Muscle of leg (tissue), 11 donors: ENCODE data around the gene SNCB. TPM values are rescaled to one million over a fixed set of nuclear protein-coding genes. Genes with fewer than 3 reads are reported as not detected.
A peak's percentile ranks its signal among the peaks of the same experiment; 100 is the strongest.

Experiments used
- DNase-seq: peaks from one replicate; pipeline ENCODE4 v3.0.0; 2013
- H3K27ac ChIP-seq: one replicate; pipeline ENCODE4 v1.5.1; 2013; ENCODE audit warnings: mild to moderate bottlenecking, low read length, control low read depth
- H3K27me3 ChIP-seq: one replicate; pipeline ENCODE4 v1.6.1; 2013; ENCODE audit warnings: low read length; ENCODE audit not compliant: control insufficient read depth, insufficient read depth
- H3K36me3 ChIP-seq: one replicate; pipeline ENCODE4 v1.6.1; 2013; ENCODE audit warnings: low read length; ENCODE audit not compliant: control insufficient read depth, insufficient read depth
- H3K4me1 ChIP-seq: one replicate; pipeline ENCODE4 v1.6.1; 2013; ENCODE audit warnings: low read length; ENCODE audit not compliant: control insufficient read depth, insufficient read depth
- H3K4me3 ChIP-seq: one replicate; pipeline ENCODE4 v1.5.1; 2013; ENCODE audit warnings: low read length, control low read depth
- H3K9me3 ChIP-seq: replicated peaks from 2 replicates; pipeline ENCODE4 v1.6.1; 2013; ENCODE audit warnings: low read depth, low read length; ENCODE audit not compliant: control insufficient read depth
- WGBS: methylation state at CpG from one replicate; pipeline ENCODE4 v1.1.5; 2013; ENCODE audit warnings: missing lambda C conversion rate; ENCODE audit not compliant: insufficient coverage; 5-methylcytosine and 5-hydroxymethylcytosine counted together
- polyA plus RNA-seq, 8 donors: library from polyadenylated mRNA; unstranded; fragments of 120-200 nt; gene quantifications; one replicate each; pipeline versions ENCODE4 v1.2.1 to v1.2.3, GENCODE V29; 2013; ENCODE audit warnings: inconsistent platforms in 1 of 8, low replicate concordance in 1 of 8; ENCODE audit not compliant: insufficient read length in 8 of 8, insufficient read depth in 1 of 8
- total RNA-seq: library from RNA; stranded (reverse); fragments of 120-200 nt; gene quantifications from one replicate; pipeline ENCODE4 v1.2.4, GENCODE V29; 2013

Gene SNCB
- total and polyA plus RNA-seq, 9 donors: 0.14 TPM; not detected in 8

DNA sequence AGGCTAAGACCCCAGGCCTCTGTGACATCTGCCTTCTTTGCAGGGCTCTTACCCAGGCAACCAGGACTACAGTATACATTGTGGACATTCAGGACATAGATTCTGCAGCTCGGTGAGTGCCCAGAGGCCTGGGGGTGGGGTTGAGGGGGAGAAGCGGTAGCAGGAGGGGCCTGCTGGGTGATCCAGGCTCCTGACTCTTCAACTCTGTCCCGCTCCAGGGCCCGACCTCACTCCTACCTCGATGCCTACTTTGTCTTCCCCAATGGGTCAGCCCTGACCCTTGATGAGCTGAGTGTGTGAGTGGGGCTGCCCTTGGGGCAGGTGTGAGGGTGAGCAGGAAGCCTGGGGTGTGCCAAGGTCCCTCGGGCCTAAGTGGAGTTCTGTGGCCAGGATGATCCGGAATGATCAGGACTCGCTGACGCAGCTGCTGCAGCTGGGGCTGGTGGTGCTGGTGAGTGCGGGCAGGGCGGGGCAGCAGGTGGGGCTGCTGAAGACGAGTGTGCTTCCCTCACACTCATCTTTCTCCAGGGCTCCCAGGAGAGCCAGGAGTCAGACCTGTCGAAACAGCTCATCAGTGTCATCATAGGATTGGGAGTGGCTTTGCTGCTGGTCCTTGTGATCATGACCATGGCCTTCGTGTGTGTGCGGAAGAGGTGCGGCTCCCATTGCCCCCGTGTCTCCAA lies 40.2 kb downstream of the SNCB start:
- Histone ChIP-seq H3K4me1 (no peaks in the 10 kb centered on the region), H3K9me3 (peaks cover 11% of the 10 kb centered on the region), H3K4me3 (no peak overlapping the region), H3K27ac (no peak overlapping the region), H3K27me3 (no peaks in the 10 kb centered on the region), H3K36me3 (no peaks in the 10 kb centered on the region)
- 84% methylated on average over 5 of the region's 17 CpGs for WGBS
- DNase-seq: no peak

DNA sequence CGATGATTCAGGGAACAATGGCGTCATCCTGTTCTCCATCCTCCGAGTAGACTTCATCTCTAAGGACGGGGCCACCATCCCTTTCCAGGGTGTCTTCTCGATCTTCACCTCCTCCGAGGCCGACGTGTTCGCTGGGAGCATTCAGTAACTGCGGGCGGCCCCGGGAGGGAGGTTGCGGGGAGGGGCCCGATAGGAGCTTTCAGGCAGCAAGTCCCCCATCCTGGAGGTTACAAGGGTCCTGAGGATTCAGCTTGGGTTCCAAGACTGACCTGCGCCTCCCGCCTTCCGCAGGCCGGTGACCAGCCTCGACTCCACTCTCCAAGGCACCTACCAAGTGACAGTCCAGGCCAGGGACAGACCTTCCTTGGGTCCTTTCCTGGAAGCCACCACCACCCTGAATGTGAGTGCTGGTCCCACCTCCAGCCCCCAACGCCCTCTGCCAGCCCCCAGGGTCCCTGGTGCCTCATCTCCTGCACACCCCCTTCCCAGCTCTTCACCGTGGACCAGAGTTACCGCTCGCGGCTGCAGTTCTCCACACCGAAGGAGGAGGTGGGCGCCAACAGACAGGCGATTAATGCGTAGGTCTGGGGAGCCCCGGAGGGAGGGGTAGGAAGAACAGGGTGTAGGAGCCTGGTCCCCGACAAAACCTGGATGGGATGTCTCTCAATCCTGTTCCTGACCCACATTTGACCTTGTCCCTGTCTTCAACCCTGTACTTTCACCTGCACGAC lies 41.1 kb downstream of the SNCB start:
- WGBS: 88% methylated on average over 22 of the region's 31 CpGs
- H3K27ac ChIP-seq: no peak overlapping the region

DNA sequence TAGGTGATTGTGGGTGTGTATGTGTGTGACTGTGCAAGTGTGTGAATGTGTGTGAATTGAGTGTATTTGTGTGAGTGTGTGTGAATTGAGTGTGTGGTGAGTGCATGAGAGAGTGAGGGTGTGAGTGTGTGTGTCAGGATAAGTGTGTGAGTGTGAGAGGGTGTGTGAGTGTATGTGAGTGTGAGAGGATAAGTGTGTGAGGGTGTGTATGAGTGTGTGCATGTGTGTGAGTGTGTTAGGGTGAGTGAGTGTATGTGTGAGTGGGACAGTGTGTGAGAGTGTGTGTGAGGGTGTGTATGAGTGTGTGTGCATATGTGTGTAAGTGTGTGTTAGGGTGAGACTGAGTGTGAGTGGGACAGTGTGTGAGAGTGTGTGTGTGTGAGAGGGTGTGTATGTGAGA lies 42.0 kb downstream of the SNCB start:
- Histone ChIP-seq H3K4me1 (no peaks in the 10 kb centered on the region), H3K9me3 (peaks cover 24% of the 10 kb centered on the region), H3K27me3 (no peaks in the 10 kb centered on the region), H3K27ac (no peak overlapping the region), H3K4me3 (no peak overlapping the region), H3K36me3 (no peaks in the 10 kb centered on the region)
- no peak for DNase-seq

More for the DNA sequence above, 41.1 kb downstream of the SNCB start:
- H3K4me1 ChIP-seq: no peaks in the 10 kb centered on the region
- no peak for DNase-seq
- H3K9me3 ChIP-seq: peaks cover 20% of the 10 kb centered on the region
- H3K27me3 ChIP-seq: no peaks in the 10 kb centered on the region
- H3K4me3 ChIP-seq: no peak overlapping the region
- H3K36me3 ChIP-seq: no peaks in the 10 kb centered on the region

DNA sequence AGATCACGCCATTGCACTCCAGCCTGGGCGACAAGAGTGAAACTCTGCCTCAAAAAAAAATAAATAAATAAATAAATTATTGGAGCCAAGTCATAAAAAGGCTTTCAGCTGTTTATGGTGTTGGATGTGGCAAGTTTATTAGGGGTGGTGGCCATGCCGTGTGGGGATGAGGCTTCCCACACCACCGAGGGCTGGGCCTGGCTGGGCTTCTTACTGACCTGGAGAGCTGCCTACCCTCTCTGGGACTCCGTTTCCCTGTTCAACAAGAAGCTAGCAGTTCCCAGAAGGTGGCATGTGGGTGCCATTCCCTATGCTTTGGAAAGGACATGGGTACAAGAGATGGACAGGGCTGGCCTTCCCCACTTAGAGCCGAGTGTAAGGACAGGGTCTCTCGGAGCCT lies 42.9 kb downstream of the SNCB start:
- DNase-seq: no peak
- Histone ChIP-seq H3K4me1 (no peaks in the 10 kb centered on the region), H3K9me3 (peaks cover 24% of the 10 kb centered on the region), H3K27me3 (no peaks in the 10 kb centered on the region), H3K27ac (no peak overlapping the region), H3K36me3 (no peaks in the 10 kb centered on the region), H3K4me3 (no peak overlapping the region)
- no CpG with 5 or more reads among the region's 7 CpGs for WGBS

DNA sequence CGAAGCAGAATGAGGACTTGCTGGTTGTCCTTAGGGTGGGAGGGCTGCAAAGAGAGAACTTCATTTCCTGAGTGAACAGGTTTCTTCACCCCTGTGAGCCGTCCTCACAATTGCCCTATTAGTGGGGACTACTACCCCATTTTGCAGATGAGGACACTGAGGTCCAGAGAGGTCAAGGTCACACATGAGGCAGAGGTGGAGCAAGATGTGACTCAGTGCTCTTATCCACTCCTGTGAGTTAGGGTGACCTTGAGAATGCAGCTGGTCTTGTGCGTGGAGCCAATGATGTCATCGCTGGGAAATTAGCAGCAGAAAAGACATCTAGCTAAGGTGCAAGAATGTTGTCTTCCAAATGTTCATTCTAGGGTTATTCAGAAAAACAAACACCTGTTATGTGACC lies 47.3 kb downstream of the SNCB start:
- Histone ChIP-seq H3K36me3 (no peaks in the 10 kb centered on the region), H3K4me1 (no peaks in the 10 kb centered on the region), H3K27ac (no peak overlapping the region), H3K4me3 (no peak overlapping the region), H3K9me3 (peaks cover 24% of the 10 kb centered on the region), H3K27me3 (peaks cover 3% of the 10 kb centered on the region)
- WGBS: 82% methylated on average over 3 of the region's 4 CpGs
- DNase-seq: no peak

DNA sequence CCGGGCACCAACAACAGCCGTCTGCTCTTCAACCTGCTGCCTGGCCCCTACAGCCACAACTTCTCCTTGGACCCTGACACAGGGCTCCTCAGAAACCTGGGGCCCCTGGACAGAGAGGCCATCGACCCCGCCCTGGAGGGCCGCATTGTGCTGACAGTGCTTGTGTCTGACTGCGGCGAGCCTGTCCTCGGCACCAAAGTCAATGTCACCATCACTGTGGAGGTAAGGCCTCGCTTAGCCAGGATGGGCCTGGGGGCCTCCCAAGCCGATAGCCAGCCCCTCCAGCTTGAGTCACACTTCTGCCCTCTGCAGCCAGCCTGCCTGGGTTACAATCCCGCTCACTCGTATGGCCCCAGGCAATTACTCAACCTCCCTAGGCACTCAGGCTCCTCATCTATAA lies 49.0 kb downstream of the SNCB start:
- Histone ChIP-seq H3K27ac (no peak overlapping the region), H3K36me3 (no peaks in the 10 kb centered on the region), H3K9me3 (peaks cover 23% of the 10 kb centered on the region), H3K4me1 (no peaks in the 10 kb centered on the region), H3K4me3 (no peak overlapping the region), H3K27me3 (peaks cover 3% of the 10 kb centered on the region)
- DNase-seq: no peak
- WGBS: 86% methylated on average over 9 of the region's 12 CpGs

DNA sequence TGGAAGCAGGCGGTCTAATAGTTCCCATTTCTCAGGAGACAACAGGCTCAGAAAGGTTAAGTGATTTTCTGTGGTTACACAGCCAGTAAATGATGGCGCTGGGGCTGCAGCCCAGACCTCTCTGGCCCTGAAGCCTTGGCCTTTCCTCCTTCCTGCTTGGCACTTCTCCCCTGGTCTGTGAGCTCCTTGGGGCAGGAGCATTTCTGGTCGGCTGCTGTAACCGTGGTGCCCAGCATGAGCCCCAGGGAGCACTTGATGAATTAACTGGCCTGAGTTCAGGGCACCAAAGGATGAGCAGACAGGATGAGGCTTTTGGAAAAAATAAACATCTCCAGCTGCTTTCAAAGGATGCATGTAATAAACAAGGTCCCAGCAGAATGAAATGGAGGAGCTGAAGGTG lies 51.0 kb downstream of the SNCB start:
- Histone ChIP-seq H3K4me1 (no peaks in the 10 kb centered on the region), H3K9me3 (peaks cover 5% of the 10 kb centered on the region), H3K27ac (no peak overlapping the region), H3K4me3 (no peak overlapping the region), H3K27me3 (peaks cover 3% of the 10 kb centered on the region), H3K36me3 (no peaks in the 10 kb centered on the region)
- peak; percentile 23 for DNase-seq
- 67% methylated on average over 1 of the region's 4 CpGs for WGBS

DNA sequence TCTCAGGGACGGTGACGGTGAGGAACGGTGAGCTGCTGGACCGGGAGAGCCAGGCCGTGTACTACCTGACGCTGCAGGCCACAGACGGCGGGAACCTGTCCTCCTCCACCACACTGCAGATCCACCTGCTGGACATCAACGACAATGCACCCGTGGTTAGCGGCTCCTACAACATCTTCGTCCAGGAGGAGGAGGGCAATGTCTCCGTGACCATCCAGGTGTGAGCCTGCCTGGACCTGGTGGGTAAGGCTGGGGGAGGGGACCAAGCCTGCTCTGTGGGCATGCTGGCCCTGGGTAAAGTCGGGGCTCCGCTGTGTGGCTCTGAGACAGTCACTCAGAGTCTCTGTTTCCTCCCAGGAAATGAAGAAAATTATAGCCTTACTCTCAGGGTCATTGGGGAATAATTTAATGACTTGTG lies 51.9 kb downstream of the SNCB start:
- no peak overlapping the region for H3K27ac ChIP-seq
- H3K4me3 ChIP-seq: no peak overlapping the region
- H3K27me3 ChIP-seq: peaks cover 3% of the 10 kb centered on the region
- no peaks in the 10 kb centered on the region for H3K36me3 ChIP-seq
- DNase-seq: peak; percentile 37
- H3K4me1 ChIP-seq: no peaks in the 10 kb centered on the region
- WGBS: 13% methylated on average over 8 of the region's 15 CpGs
- H3K9me3 ChIP-seq: no peaks in the 10 kb centered on the region

DNA sequence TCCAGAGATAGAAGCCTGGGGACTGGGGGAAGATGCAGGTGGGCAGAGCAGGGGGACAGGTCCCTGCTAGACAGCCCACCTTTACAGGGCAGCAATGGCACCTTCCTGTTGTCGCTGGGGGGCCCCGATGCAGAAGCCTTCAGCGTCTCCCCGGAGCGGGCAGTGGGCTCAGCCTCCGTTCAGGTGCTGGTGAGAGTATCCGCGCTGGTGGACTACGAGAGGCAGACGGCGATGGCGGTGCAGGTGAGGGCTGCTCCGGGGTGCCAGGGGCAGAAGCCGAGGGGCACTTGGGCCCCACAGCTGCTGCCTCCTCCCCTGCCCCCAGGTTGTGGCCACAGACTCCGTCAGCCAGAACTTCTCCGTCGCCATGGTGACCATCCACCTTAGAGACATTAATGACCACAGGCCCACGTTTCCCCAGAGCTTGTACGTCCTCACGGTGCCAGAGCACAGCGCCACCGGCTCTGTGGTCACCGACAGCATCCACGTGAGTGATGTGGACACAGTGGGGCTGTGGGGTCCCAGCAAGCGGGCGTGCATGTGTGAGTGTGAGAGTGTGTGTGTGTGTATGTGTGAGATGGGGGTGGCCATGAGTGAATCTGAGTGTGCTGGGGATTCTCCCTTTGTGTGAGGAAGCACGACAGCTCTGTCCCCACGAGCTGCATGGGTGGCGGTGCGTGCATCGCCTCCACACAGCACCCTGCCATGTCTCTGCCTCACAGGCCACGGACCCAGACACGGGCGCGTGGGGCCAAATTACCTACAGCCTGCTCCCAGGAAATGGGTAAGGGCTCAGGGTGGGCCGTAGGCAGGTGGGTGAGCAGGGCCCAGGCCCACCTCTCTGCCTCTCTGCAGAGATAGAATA lies 52.8 kb downstream of the SNCB start:
- Histone ChIP-seq H3K4me3 (no peak overlapping the region), H3K36me3 (no peaks in the 10 kb centered on the region), H3K9me3 (no peaks in the 10 kb centered on the region), H3K27ac (no peak overlapping the region), H3K27me3 (peaks cover 5% of the 10 kb centered on the region), H3K4me1 (no peaks in the 10 kb centered on the region)
- WGBS: 72% methylated on average over 26 of the region's 36 CpGs
- no peak for DNase-seq
